Esophagus squamous epithelium (tissue), 4 donors: ENCODE data around the gene TXNDC17.

Experiments used
- CTCF ChIP-seq, 6 experiments: fragments of 450-650 bp in 4 of 6; fragments of 200-600 bp in 2 of 6; sonication (generic) in 2 of 6; IDR thresholded peaks; one replicate each; pipeline ENCODE4 v1.5.1; 2016 to 2019; ENCODE audit warnings: antibody characterized with exemption in 6 of 6, mild to moderate bottlenecking in 4 of 6, moderate library complexity in 4 of 6
- POLR2A ChIP-seq, 4 donors: fragments of 450-650 bp; IDR thresholded peaks; one replicate each; pipeline ENCODE4 v1.6.1; 2017; ENCODE audit warnings: antibody characterized with exemption in 4 of 4, mild to moderate bottlenecking in 4 of 4, moderate library complexity in 3 of 4

GRCh38 chr17:6688944-6689343, 48.1 kb downstream of the TXNDC17 start:
- TF ChIP-seq POLR2A (IDR thresholded peaks at IDR 0.05) (no peak), CTCF (IDR thresholded peaks at IDR 0.05) (no peak)
